Tibial artery (tissue), 4 donors: Measurements from ENCODE around the gene PIAS4.

Experiments
- DNase-seq, 2 donors: peaks; one replicate each; pipeline ENCODE4 v3.0.0-alpha.2; 2019
- H3K27ac ChIP-seq, 2 donors: fragments of 200-600 bp; sonication (generic) in 1 of 2; 1 replicate in 1 of 2; 2 replicates in 1 of 2; pipeline ENCODE4 v1.5.1; 2018 to 2019; ENCODE audit warnings: mild to moderate bottlenecking in 1 of 2
- H3K27me3 ChIP-seq, 2 donors: fragments of 200-600 bp; sonication (generic) in 1 of 2; one replicate each; pipeline versions ENCODE4 v1.5.1 to v1.6.0; 2016 to 2019
- H3K36me3 ChIP-seq, 3 donors: fragments of 200-600 bp; sonication (generic) in 2 of 3; one replicate each; pipeline ENCODE4 v1.5.1; 2016 to 2019; ENCODE audit warnings: mild to moderate bottlenecking in 2 of 3
- H3K4me1 ChIP-seq, 4 donors: fragments of 200-600 bp; sonication (generic) in 2 of 4; 1 replicate in 3 of 4; 2 replicates in 1 of 4; pipeline ENCODE4 v1.5.1; 2016 to 2019
- H3K4me3 ChIP-seq, 2 donors: fragments of 200-600 bp; sonication (generic) in 1 of 2; 1 replicate in 1 of 2; 2 replicates in 1 of 2; pipeline ENCODE4 v1.5.1; 2018 to 2019; ENCODE audit warnings: mild to moderate bottlenecking in 2 of 2
- H3K9me3 ChIP-seq, 3 donors: fragments of 200-600 bp; sonication (generic) in 1 of 3; one replicate each; pipeline ENCODE4 v1.5.1; 2016 to 2019
- CTCF ChIP-seq, 2 experiments: fragments of 200-600 bp in 1 of 2; fragments of 450-650 bp in 1 of 2; IDR thresholded peaks; one replicate each; pipeline ENCODE4 v1.5.1; 2017 to 2019; ENCODE audit warnings: antibody characterized with exemption in 2 of 2, mild to moderate bottlenecking in 1 of 2, moderate library complexity in 1 of 2
- intact Hi-C: fragments of 100-400 bp; cut with DNase I; formaldehyde crosslinking; loops from one replicate; pipeline ENCODE4 v1.15.0; 2023; ENCODE audit warnings: low total_unique reads

The PIAS4 gene

GRCh38 chr19:4044990-4045465 is 37.5 kb downstream of the PIAS4 start:
- Histone ChIP-seq H3K4me3 (no peak overlapping the region), H3K4me1 (peaks cover 0 to 27% (median 5%) of the 10 kb centered on the region in 4 donors), H3K9me3 (no peaks in the 10 kb centered on the region), H3K27ac (no peak overlapping the region), H3K36me3 (peaks cover 8 to 65% (median 54%) of the 10 kb centered on the region in 3 donors), H3K27me3 (no peaks in the 10 kb centered on the region)
- intact Hi-C loops, result no loop called here
- no peak for TF ChIP-seq CTCF (IDR thresholded peaks at IDR 0.05)
- no peak for DNase-seq

DNA sequence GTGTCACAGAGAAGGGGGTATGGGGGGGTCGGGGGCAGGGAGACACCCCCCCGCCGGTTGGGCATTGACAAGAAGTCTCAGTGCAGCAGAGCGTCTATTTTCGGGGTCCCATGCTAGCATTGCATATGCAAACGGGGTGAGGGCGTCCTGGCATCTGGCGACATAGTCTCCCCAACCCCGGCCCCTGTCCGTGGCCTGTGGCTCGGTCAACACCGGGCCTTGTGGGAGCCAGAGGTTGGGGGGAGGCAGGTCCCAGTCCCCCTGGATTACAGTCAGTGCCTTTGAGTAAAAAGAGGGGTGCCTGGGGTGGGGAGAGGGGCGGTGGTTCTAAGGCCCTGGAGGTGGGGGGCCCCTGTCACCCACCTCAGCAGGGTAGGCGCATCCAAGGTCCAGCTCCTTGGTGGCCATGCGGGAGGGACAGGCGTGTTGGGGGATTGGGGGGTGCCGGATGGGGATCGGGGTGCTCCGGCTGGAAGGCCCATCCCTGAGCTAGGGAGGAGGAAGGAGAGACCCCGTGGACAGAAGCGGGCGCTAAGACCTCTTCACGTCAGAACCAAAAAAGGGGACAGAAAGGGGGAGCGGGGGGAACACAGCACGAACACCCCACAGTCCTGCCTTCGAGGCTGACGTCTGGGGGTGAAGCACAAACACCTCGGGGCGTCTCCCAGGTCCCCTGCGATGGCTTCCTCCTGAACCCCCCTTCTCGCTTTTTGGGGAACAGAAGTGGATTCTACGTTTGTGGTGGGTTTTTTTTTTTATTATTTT is 38.2 kb downstream of the PIAS4 start:
- TF ChIP-seq CTCF (IDR thresholded peaks at IDR 0.05), result no peak
- Histone ChIP-seq H3K27ac (no peak overlapping the region), H3K4me1 (peaks cover 0 to 27% (median 5%) of the 10 kb centered on the region in 4 donors)

DNA sequence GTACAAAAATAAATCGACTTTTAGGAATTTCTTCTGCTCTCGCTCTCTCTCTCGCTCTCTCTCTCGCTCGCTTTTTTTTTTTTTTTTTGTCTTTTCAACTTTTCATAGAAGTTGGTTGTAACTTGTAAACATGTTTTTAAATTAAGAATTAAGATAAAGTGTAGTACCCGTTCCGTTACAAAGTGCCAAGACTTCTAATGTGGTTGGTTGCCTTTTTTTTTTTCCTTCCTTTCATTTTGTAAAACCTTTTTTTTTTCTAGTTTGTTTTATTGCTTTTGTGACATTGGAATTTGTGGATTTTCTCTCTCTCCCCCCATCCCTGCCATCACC is 38.8 kb downstream of the PIAS4 start:
- H3K27ac ChIP-seq, result no peak overlapping the region
- H3K4me1 ChIP-seq, result peaks cover 0 to 30% (median 6%) of the 10 kb centered on the region in 4 donors
- no peak for TF ChIP-seq CTCF (IDR thresholded peaks at IDR 0.05)
- H3K4me3 ChIP-seq, result no peak overlapping the region
- no peaks in the 10 kb centered on the region for H3K27me3 ChIP-seq
- intact Hi-C loops, result no loop called here
- H3K36me3 ChIP-seq, result peaks cover 15 to 73% (median 57%) of the 10 kb centered on the region in 3 donors
- no peaks in the 10 kb centered on the region for H3K9me3 ChIP-seq
- DNase-seq, result no peak

More for the DNA sequence above, 38.2 kb downstream of the PIAS4 start:
- no peaks in the 10 kb centered on the region for H3K9me3 ChIP-seq
- no peak for DNase-seq
- peaks cover 12 to 72% (median 60%) of the 10 kb centered on the region in 3 donors for H3K36me3 ChIP-seq
- H3K27me3 ChIP-seq, result no peaks in the 10 kb centered on the region
- intact Hi-C loops, result no loop called here
- no peak overlapping the region for H3K4me3 ChIP-seq

- H3K4me3 ChIP-seq, result no peak overlapping the region
- peaks cover 0 to 38% (median 13%) of the 10 kb centered on the region in 4 donors for H3K4me1 ChIP-seq
- no peak for TF ChIP-seq CTCF (IDR thresholded peaks at IDR 0.05)
- no peak for DNase-seq
- peaks cover 18 to 76% (median 49%) of the 10 kb centered on the region in 3 donors for H3K36me3 ChIP-seq
- intact Hi-C loops, result no loop called here
- no peak overlapping the region for H3K27ac ChIP-seq
- no peaks in the 10 kb centered on the region for H3K9me3 ChIP-seq
- no peaks in the 10 kb centered on the region for H3K27me3 ChIP-seq
Measured at GRCh38 chr19:4046946-4047683, 39.6 kb downstream of the PIAS4 start.

GRCh38 chr19:4049432-4049831 is 41.9 kb downstream of the PIAS4 start:
- Histone ChIP-seq H3K27me3 (no peaks in the 10 kb centered on the region), H3K4me3 (no peak overlapping the region), H3K4me1 (peaks cover 0 to 45% (median 32%) of the 10 kb centered on the region in 4 donors), H3K9me3 (no peaks in the 10 kb centered on the region), H3K36me3 (peaks cover 33 to 90% (median 69%) of the 10 kb centered on the region in 3 donors), H3K27ac (no peak overlapping the region)
- no peak for DNase-seq
- TF ChIP-seq CTCF (IDR thresholded peaks at IDR 0.05), result no peak
- intact Hi-C loops, result no loop called here
